ENCODE measurements around the gene VEGFA. TPM values are rescaled to one million over a fixed set of nuclear protein-coding genes. Genes with fewer than 3 reads are reported as not detected.
A peak's percentile ranks its signal among the peaks of the same experiment; 100 is the strongest.
"Not testable (repeated sequence)": the region's sequence is repeated elsewhere in the genome, so short reads cannot be mapped to it uniquely, and the experiment has no call there.

The VEGFA gene
- total RNA-seq, 1 donor = 37.2 TPM

- no peak for DNase-seq (ENCODE audit: low read depth in 2 of 3, low spot score in 2 of 3)
These were observed 44.1 kb downstream of the VEGFA start for GRCh38 chr6:43814111-43814510.

GRCh38 chr6:43814865-43815264 lies 44.9 kb downstream of the VEGFA start:
- no peak for DNase-seq (ENCODE audit: low read depth in 2 of 3, low spot score in 2 of 3)

- DNase-seq (ENCODE audit: low read depth in 2 of 3, low spot score in 2 of 3) = peak in 2 of 3 donors; percentile 79 to 82
These were observed 47.2 kb downstream of the VEGFA start for GRCh38 chr6:43817192-43817591.

- DNase-seq (ENCODE audit: low read depth in 2 of 3, low spot score in 2 of 3) = not testable (repeated sequence)
These were observed 49.0 kb downstream of the VEGFA start for GRCh38 chr6:43818973-43819372.

GRCh38 chr6:43819958-43820357 lies 49.9 kb downstream of the VEGFA start:
- DNase-seq (ENCODE audit: low read depth in 2 of 3, low spot score in 2 of 3) = no peak

- DNase-seq (ENCODE audit: low read depth in 2 of 3, low spot score in 2 of 3) = no peak
These were observed 50.5 kb downstream of the VEGFA start for GRCh38 chr6:43820486-43820885.

GRCh38 chr6:43821101-43821886 lies 51.3 kb downstream of the VEGFA start:
- no peak for DNase-seq (ENCODE audit: low read depth in 2 of 3, low spot score in 2 of 3)

GRCh38 chr6:43823390-43823789 lies 53.4 kb downstream of the VEGFA start:
- DNase-seq (ENCODE audit: low read depth in 2 of 3, low spot score in 2 of 3) = no peak

- peak in 1 of 3 donors; percentile 67 for DNase-seq (ENCODE audit: low read depth in 2 of 3, low spot score in 2 of 3)
These were observed 54.1 kb downstream of the VEGFA start for GRCh38 chr6:43823879-43824702.

- no peak for DNase-seq (ENCODE audit: low read depth in 2 of 3, low spot score in 2 of 3)
These were observed 54.7 kb downstream of the VEGFA start for GRCh38 chr6:43824703-43825064.

- no peak for DNase-seq (ENCODE audit: low read depth in 2 of 3, low spot score in 2 of 3)
These were observed 55.4 kb downstream of the VEGFA start for GRCh38 chr6:43825187-43826115.

- DNase-seq (ENCODE audit: low read depth in 2 of 3, low spot score in 2 of 3) = no peak
These were observed 56.7 kb downstream of the VEGFA start for GRCh38 chr6:43826730-43827129.

- no peak for DNase-seq (ENCODE audit: low read depth in 2 of 3, low spot score in 2 of 3)
These were observed 57.9 kb downstream of the VEGFA start for GRCh38 chr6:43827898-43828297.

- DNase-seq (ENCODE audit: low read depth in 2 of 3, low spot score in 2 of 3) = peak in 1 of 3 donors; percentile 27
These were observed 58.7 kb downstream of the VEGFA start for GRCh38 chr6:43828711-43829110.

- DNase-seq (ENCODE audit: low read depth in 2 of 3, low spot score in 2 of 3) = no peak
These were observed 59.5 kb downstream of the VEGFA start for GRCh38 chr6:43829470-43829869.

GRCh38 chr6:43830775-43831174 lies 60.8 kb downstream of the VEGFA start:
- no peak for DNase-seq (ENCODE audit: low read depth in 2 of 3, low spot score in 2 of 3)

GRCh38 chr6:43831191-43831590 lies 61.2 kb downstream of the VEGFA start:
- no peak for DNase-seq (ENCODE audit: low read depth in 2 of 3, low spot score in 2 of 3)

- DNase-seq (ENCODE audit: low read depth in 2 of 3, low spot score in 2 of 3) = no peak
These were observed 63.4 kb downstream of the VEGFA start for GRCh38 chr6:43833223-43833995.

- no peak for DNase-seq (ENCODE audit: low read depth in 2 of 3, low spot score in 2 of 3)
These were observed 64.0 kb downstream of the VEGFA start for GRCh38 chr6:43833996-43834390.

- DNase-seq (ENCODE audit: low read depth in 2 of 3, low spot score in 2 of 3) = no peak
These were observed 64.6 kb downstream of the VEGFA start for GRCh38 chr6:43834528-43835155.
